Activated CD8-positive, alpha-beta T cell treated with anti-CD3 and anti-CD28 coated beads for 36 hours (primary cell): ENCODE results near the gene RTN4RL1. TPM values are rescaled to one million over a fixed set of nuclear protein-coding genes. Genes with fewer than 3 reads are reported as not detected.

ENCODE experiments used
- ATAC-seq: fragments of 200-7000 bp; cut with Tn5 transposase; one replicate; pipeline ENCODE4 v1.10.0; 2021; ENCODE audit warnings: mild to moderate bottlenecking, moderate library complexity
- CTCF ChIA-PET: fragments of 350-600 bp; sonication (Branson Sonifier 250); formaldehyde crosslinking; loops from one replicate; lab custom pipeline; 2021; ENCODE audit warnings: antibody characterized with exemption; lab: Charles Lee
- POLR2A ChIA-PET: fragments of 350-600 bp; sonication (Branson Sonifier 250); formaldehyde crosslinking; loops from one replicate; lab custom pipeline; 2021; ENCODE audit warnings: antibody characterized with exemption; lab: Charles Lee
- DNase-seq: peaks from one replicate; pipeline ENCODE4 v3.0.0-alpha.2; 2020
- H3K27ac Mint-ChIP-seq: one replicate; pipeline ENCODE4 v1.8.0; 2021; ENCODE audit warnings: mild to moderate bottlenecking, mixed read lengths
- H3K27me3 Mint-ChIP-seq: one replicate; pipeline ENCODE4 v1.8.0; 2021; ENCODE audit warnings: mixed read lengths
- H3K36me3 Mint-ChIP-seq: one replicate; pipeline ENCODE4 v1.8.0; 2021; ENCODE audit warnings: low read depth, mixed read lengths
- H3K4me1 Mint-ChIP-seq: one replicate; pipeline ENCODE4 v1.8.0; 2021; ENCODE audit warnings: low read depth, mixed read lengths
- H3K4me3 Mint-ChIP-seq: one replicate; pipeline ENCODE4 v1.8.0; 2021; ENCODE audit warnings: mild to moderate bottlenecking, moderate library complexity, mixed read lengths
- H3K9me3 Mint-ChIP-seq: one replicate; pipeline ENCODE4 v1.8.0; 2021; ENCODE audit warnings: mixed read lengths
- CTCF ChIP-seq: fragments of 200-600 bp; IDR thresholded peaks from one replicate; pipeline ENCODE4 v1.8.0; 2022; ENCODE audit warnings: antibody characterized with exemption, mild to moderate bottlenecking
- intact Hi-C: fragments of 100-400 bp; cut with micrococcal nuclease; formaldehyde crosslinking; loops from one replicate; pipeline ENCODE4 v1.10.0; 2022
- total RNA-seq, 2 experiments: library from RNA; stranded (reverse); gene quantifications; one replicate each; pipeline ENCODE4 v1.2.3, GENCODE V29; 2021

Gene RTN4RL1
- total RNA-seq, 2 experiments from 2014 or later = 0.27 to 0.49 TPM

GRCh38 chr17:1899403-1900000 lies 125.6 kb downstream of the RTN4RL1 start:
- no peak for TF ChIP-seq CTCF
- ATAC-seq (no peak), DNase-seq (no peak)
- CTCF ChIA-PET = no interaction called here
- no peak overlapping the region for H3K27ac Mint-ChIP-seq
- H3K4me3 Mint-ChIP-seq = no peak overlapping the region
- intact Hi-C loops = no loop called here
- H3K36me3 Mint-ChIP-seq = peaks cover 25% of the 10 kb centered on the region
- POLR2A ChIA-PET = no interaction called here
- H3K9me3 Mint-ChIP-seq = no peaks in the 10 kb centered on the region
- H3K27me3 Mint-ChIP-seq = no peaks in the 10 kb centered on the region
- H3K4me1 Mint-ChIP-seq = no peaks in the 10 kb centered on the region

GRCh38 chr17:1898872-1899271 lies 126.3 kb downstream of the RTN4RL1 start:
- no peak for TF ChIP-seq CTCF
- POLR2A ChIA-PET = no interaction called here
- intact Hi-C loops = no loop called here
- H3K4me1 Mint-ChIP-seq = no peaks in the 10 kb centered on the region
- no peak overlapping the region for H3K4me3 Mint-ChIP-seq
- H3K36me3 Mint-ChIP-seq = peaks cover 30% of the 10 kb centered on the region
- H3K27me3 Mint-ChIP-seq = no peaks in the 10 kb centered on the region
- CTCF ChIA-PET = no interaction called here
- H3K9me3 Mint-ChIP-seq = no peaks in the 10 kb centered on the region
- DNase-seq = no peak
- no peak for ATAC-seq
- no peak overlapping the region for H3K27ac Mint-ChIP-seq

GRCh38 chr17:1898332-1898731 lies 126.8 kb downstream of the RTN4RL1 start:
- Mint-ChIP-seq H3K9me3 (no peaks in the 10 kb centered on the region), H3K4me3 (no peak overlapping the region), H3K36me3 (peaks cover 33% of the 10 kb centered on the region), H3K27ac (no peak overlapping the region), H3K4me1 (no peaks in the 10 kb centered on the region), H3K27me3 (no peaks in the 10 kb centered on the region)
- DNase-seq = no peak
- ChIA-PET POLR2A (no interaction called here), CTCF (interaction anchor here (1.0 kb wide), 1 partner anchor 181 kb away, joined by 3 read pairs; no protein-coding TSS in a partner anchor)
- no peak for TF ChIP-seq CTCF
- ATAC-seq = no peak
- intact Hi-C loops = no loop called here

GRCh38 chr17:1897105-1897656 lies 128.0 kb downstream of the RTN4RL1 start:
- Mint-ChIP-seq H3K36me3 (peaks cover 44% of the 10 kb centered on the region), H3K9me3 (no peaks in the 10 kb centered on the region), H3K27me3 (no peaks in the 10 kb centered on the region), H3K4me1 (peaks cover 1% of the 10 kb centered on the region), H3K27ac (no peak overlapping the region), H3K4me3 (no peak overlapping the region)
- ChIA-PET POLR2A (no interaction called here), CTCF (interaction anchor here (1.0 kb wide), 1 partner anchor 180 kb away, joined by 3 read pairs; no protein-coding TSS in a partner anchor)
- ATAC-seq (no peak), DNase-seq (no peak)
- TF ChIP-seq CTCF = no peak
- intact Hi-C loops = no loop called here
